Suprapubic skin (tissue), 4 donors: ENCODE measurements around the gene PRRX2. TPM values are rescaled to one million over a fixed set of nuclear protein-coding genes. Genes with fewer than 3 reads are reported as not detected.
"Not testable (repeated sequence)": the region's sequence is repeated elsewhere in the genome, so short reads cannot be mapped to it uniquely, and the experiment has no call there.

ENCODE experiments used
- DNase-seq, 2 donors: peaks; one replicate each; pipeline ENCODE4 v3.0.0-alpha.2; 2019; ENCODE audit warnings: low spot score in 2 of 2
- H3K27ac ChIP-seq: fragments of 200-600 bp; sonication (generic); one replicate; pipeline ENCODE4 v1.5.1; 2019
- H3K27me3 ChIP-seq: fragments of 200-600 bp; sonication (generic); one replicate; pipeline ENCODE4 v1.5.1; 2019
- H3K36me3 ChIP-seq: fragments of 200-600 bp; sonication (generic); one replicate; pipeline ENCODE4 v1.5.1; 2019
- H3K4me1 ChIP-seq: fragments of 200-600 bp; sonication (generic); one replicate; pipeline ENCODE4 v1.5.1; 2019
- H3K4me3 ChIP-seq: fragments of 200-600 bp; sonication (generic); one replicate; pipeline ENCODE4 v1.5.1; 2019; ENCODE audit warnings: mild to moderate bottlenecking
- H3K9me3 ChIP-seq: fragments of 200-600 bp; sonication (generic); one replicate; pipeline ENCODE4 v1.5.1; 2019
- EP300 ChIP-seq: sonication (generic); formaldehyde crosslinking; IDR thresholded peaks from one replicate; pipeline ENCODE4 v1.6.1; 2017; ENCODE audit warnings: antibody characterized with exemption
- POLR2A ChIP-seq, 2 donors: fragments of 450-650 bp; IDR thresholded peaks; one replicate each; pipeline ENCODE4 v1.6.1; 2017; ENCODE audit warnings: antibody characterized with exemption in 2 of 2, mild to moderate bottlenecking in 2 of 2, moderate library complexity in 2 of 2
- POLR2AphosphoS5 ChIP-seq, 3 donors: sonication (generic); formaldehyde crosslinking; IDR thresholded peaks; one replicate each; pipeline ENCODE4 v1.6.1; 2017; ENCODE audit warnings: antibody characterized with exemption in 3 of 3
- WGBS: methylation state at CpG from one replicate; pipeline ENCODE4 v1.1.5; 2018; 5-methylcytosine and 5-hydroxymethylcytosine counted together
- total RNA-seq, 4 donors: library from RNA; depleted of rRNA; stranded (reverse); fragments of >200 nt; gene quantifications; one replicate each; pipeline ENCODE4 v1.1.0, GENCODE V29; 2016
- TF ChIP-seq, protein P1 (sequence below), 2 donors: fragments of 200-600 bp in 1 of 2; fragments of 450-650 bp in 1 of 2; sonication (generic) in 1 of 2; IDR thresholded peaks; one replicate each; pipeline ENCODE4 v1.5.1; 2016 to 2019; ENCODE audit warnings: antibody characterized with exemption in 2 of 2, mild to moderate bottlenecking in 1 of 2, moderate library complexity in 1 of 2

PRRX2 gene
- total RNA-seq, 4 donors from 2014 or later: 9.9 to 16.9 (median 14.0) TPM

DNA sequence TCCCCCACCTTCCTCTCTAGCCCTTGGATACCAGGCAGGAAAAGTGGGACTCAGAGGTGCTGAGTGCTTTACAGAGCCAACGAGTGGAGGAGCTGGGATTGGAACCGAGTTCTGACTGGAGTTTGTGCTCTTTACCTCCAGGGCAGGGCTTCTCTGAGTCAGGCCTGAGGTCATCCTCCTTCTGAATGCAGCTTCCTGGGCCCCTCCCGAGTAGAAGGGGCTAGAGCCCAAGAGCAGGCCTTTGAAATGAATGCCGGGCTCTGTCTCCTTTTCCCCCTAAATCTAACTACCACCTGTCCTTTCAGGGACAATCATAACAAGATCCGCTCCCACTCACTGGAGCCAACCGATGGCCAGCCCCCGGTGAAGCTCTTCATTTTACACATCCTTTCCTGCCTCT is 74.7 kb downstream of the PRRX2 start:
- H3K4me3 ChIP-seq: no peak overlapping the region
- TF ChIP-seq, protein P1, sequence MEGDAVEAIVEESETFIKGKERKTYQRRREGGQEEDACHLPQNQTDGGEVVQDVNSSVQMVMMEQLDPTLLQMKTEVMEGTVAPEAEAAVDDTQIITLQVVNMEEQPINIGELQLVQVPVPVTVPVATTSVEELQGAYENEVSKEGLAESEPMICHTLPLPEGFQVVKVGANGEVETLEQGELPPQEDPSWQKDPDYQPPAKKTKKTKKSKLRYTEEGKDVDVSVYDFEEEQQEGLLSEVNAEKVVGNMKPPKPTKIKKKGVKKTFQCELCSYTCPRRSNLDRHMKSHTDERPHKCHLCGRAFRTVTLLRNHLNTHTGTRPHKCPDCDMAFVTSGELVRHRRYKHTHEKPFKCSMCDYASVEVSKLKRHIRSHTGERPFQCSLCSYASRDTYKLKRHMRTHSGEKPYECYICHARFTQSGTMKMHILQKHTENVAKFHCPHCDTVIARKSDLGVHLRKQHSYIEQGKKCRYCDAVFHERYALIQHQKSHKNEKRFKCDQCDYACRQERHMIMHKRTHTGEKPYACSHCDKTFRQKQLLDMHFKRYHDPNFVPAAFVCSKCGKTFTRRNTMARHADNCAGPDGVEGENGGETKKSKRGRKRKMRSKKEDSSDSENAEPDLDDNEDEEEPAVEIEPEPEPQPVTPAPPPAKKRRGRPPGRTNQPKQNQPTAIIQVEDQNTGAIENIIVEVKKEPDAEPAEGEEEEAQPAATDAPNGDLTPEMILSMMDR (IDR thresholded peaks at IDR 0.05): no peak
- TF ChIP-seq EP300: no peak
- no peak for TF ChIP-seq POLR2A (IDR thresholded peaks at IDR 0.05)
- no peak for TF ChIP-seq POLR2AphosphoS5 (IDR thresholded peaks at IDR 0.05)
- 86% methylated on average over 6 of the region's 7 CpGs for WGBS
- no peak for DNase-seq
- H3K27ac ChIP-seq: no peak overlapping the region
- peaks cover 4% of the 10 kb centered on the region for H3K27me3 ChIP-seq
- peaks cover 12% of the 10 kb centered on the region for H3K36me3 ChIP-seq
- H3K9me3 ChIP-seq: no peaks in the 10 kb centered on the region
- peaks cover 18% of the 10 kb centered on the region for H3K4me1 ChIP-seq

DNA sequence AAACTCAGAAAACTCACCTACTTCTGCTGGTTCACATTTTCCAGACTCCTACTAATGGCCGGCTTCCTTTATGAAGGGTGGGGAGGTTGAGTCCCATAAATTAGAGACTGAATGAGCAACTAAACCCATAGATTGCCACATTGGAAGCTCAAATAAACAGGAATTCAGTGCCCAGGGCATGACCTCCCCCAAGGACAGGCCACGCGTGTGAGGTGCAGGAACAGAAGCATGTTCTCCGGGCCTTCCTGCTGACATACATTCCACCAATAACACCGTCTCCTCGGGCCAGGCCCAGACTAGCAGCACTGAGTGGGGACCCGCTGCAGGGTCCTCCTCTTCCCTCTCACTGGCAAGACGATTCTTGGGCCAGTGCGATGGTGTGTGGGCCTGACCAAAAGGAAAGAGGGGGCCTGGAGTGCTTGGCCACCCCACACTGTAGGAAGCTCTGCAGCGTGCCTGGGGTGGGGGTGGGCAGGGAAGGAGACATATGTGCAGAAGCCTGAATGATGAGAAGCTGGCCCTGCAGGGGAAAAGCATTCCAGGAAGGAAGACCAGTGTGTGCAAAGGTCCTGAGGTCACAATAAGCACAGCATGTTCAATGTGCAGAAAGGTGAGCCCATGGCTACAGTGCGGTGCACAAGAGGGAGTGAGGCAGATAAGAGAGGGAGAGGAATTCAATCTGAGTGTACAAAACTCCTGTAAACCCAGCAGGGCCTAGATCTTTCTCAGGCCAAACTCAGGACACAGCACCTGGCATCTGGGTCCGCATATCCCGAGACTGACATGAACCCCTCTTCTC is 75.4 kb downstream of the PRRX2 start:
- Histone ChIP-seq H3K4me3 (no peak overlapping the region), H3K36me3 (peaks cover 12% of the 10 kb centered on the region), H3K9me3 (no peaks in the 10 kb centered on the region), H3K27me3 (peaks cover 4% of the 10 kb centered on the region), H3K27ac (no peak overlapping the region), H3K4me1 (peaks cover 18% of the 10 kb centered on the region)
- TF ChIP-seq POLR2A (IDR thresholded peaks at IDR 0.05): no peak
- TF ChIP-seq, protein P1 (IDR thresholded peaks at IDR 0.05): no peak
- TF ChIP-seq POLR2AphosphoS5 (IDR thresholded peaks at IDR 0.05): no peak
- TF ChIP-seq EP300: no peak
- no peak for DNase-seq
- WGBS: 92% methylated on average over 13 of the region's 13 CpGs

DNA sequence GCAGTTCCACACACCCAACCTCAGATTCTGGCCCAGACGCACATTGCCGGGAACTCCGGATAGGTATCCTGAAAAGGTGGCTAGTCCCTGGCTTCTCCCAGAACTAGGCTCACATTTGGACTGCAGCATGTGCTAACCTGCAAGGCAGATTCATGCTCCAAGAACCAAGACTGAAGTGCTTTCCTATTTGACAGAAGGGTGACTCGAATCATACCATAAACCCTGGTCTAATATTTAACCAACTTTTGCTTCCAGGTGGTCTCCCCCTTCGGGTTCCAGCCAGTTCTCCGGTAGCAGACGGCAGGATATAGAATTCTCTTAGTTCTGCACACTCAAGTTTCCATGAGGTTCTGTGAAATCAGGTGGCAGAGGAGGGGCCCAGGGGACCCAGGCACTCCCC is 79.8 kb downstream of the PRRX2 start:
- 74% methylated on average over 7 of the region's 7 CpGs for WGBS
- no peak for DNase-seq
- Histone ChIP-seq H3K4me1 (peaks cover 7% of the 10 kb centered on the region), H3K27me3 (no peaks in the 10 kb centered on the region), H3K36me3 (peaks cover 9% of the 10 kb centered on the region), H3K27ac (no peak overlapping the region), H3K9me3 (no peaks in the 10 kb centered on the region), H3K4me3 (no peak overlapping the region)
- TF ChIP-seq POLR2A (IDR thresholded peaks at IDR 0.05) (no peak), POLR2AphosphoS5 (IDR thresholded peaks at IDR 0.05) (no peak), EP300 (no peak)
- TF ChIP-seq, protein P1 (IDR thresholded peaks at IDR 0.05): no peak

DNA sequence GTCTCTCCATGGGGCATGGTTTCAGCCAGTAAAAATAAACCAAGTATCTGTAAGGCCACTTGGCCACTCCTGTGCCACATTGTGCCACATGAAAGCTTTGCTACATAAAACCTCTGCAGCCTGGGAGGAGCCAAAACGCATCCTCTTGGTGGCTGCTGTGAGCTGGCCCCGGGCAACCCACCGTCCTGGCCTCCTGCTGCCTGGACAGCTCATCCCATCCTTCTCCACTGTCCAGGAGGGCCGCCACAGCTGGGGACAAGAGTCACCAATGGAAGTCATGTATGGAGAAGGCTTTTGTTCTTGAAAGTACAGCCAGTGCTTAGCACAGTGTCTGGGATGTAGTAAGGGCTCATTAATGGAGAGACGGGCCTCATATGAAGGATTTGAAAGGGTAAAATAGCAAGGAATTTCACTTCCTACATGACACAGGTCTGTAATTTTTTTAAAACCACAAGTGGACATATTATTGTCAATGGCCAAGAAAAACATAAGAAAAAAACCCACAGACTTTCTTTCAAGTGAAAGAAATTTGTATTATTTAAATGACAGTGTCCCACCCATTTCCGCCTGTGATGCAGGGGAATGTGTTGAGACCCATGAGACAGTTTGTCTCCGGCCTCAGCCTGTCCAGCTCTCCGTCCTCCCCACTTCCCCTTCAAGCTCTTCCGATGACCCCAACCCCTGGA is 80.8 kb downstream of the PRRX2 start:
- WGBS: 76% methylated on average over 7 of the region's 9 CpGs
- no peaks in the 10 kb centered on the region for H3K27me3 ChIP-seq
- DNase-seq: no peak
- peaks cover 6% of the 10 kb centered on the region for H3K36me3 ChIP-seq
- peaks cover 15% of the 10 kb centered on the region for H3K4me1 ChIP-seq
- H3K9me3 ChIP-seq: no peaks in the 10 kb centered on the region
- H3K27ac ChIP-seq: no peak overlapping the region
- TF ChIP-seq POLR2AphosphoS5 (IDR thresholded peaks at IDR 0.05): no peak
- no peak for TF ChIP-seq POLR2A (IDR thresholded peaks at IDR 0.05)
- no peak for TF ChIP-seq EP300
- TF ChIP-seq, protein P1 (IDR thresholded peaks at IDR 0.05): no peak
- no peak overlapping the region for H3K4me3 ChIP-seq

DNA sequence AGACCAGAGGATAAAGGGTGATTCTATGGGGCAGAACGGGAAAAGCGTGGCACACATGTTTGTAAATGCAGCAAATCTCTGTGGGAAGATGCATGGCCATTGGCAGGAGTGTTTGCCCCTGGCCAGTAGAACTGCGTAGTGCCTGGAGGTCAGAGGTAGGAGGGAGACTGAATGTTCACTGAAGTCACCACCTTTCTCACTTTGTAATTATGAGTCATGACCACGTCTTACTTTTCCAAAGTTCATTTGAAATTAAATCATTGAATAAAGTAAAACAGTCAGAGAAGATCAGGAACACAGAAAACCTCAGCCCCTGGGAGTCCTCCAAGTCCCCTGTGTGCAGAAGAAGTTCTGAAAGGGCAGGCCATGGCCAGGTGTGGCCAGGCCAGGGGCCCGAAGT is 82.8 kb downstream of the PRRX2 start:
- no peak overlapping the region for H3K4me3 ChIP-seq
- 83% methylated on average over 5 of the region's 5 CpGs for WGBS
- no peaks in the 10 kb centered on the region for H3K9me3 ChIP-seq
- TF ChIP-seq, protein P1 (IDR thresholded peaks at IDR 0.05): no peak
- TF ChIP-seq POLR2AphosphoS5 (IDR thresholded peaks at IDR 0.05) (no peak), POLR2A (IDR thresholded peaks at IDR 0.05) (no peak), EP300 (no peak)
- no peak overlapping the region for H3K27ac ChIP-seq
- H3K36me3 ChIP-seq: peaks cover 6% of the 10 kb centered on the region
- H3K4me1 ChIP-seq: peaks cover 32% of the 10 kb centered on the region
- H3K27me3 ChIP-seq: no peaks in the 10 kb centered on the region
- no peak for DNase-seq

DNA sequence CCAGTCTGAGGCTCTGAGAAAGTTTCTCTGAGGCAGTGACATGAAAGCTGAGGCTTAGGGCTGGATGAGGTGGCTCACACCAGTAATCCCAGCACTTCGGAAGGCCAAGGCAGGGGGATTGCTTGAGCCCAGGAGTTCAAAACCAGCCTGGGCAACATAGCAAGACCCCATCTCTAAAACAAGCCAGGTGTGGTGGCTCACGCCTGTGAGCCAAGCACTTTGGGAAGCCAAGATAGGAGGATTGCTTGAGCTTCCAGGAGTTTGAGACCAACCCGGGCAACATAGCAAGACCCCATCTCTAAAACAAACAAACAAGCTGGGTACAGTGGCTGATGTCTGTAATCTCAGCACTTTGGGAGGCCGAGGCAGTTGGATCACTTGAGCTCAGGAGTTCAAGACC is 83.6 kb downstream of the PRRX2 start:
- H3K36me3 ChIP-seq, H3K27ac ChIP-seq, DNase-seq, H3K27me3 ChIP-seq, H3K4me3 ChIP-seq, H3K9me3 ChIP-seq: not testable (repeated sequence)
- 97% methylated on average over 4 of the region's 4 CpGs for WGBS
- peaks cover 35% of the 10 kb centered on the region for H3K4me1 ChIP-seq
